AG04449 (cell line): ENCODE measurements around the gene CALN1.

Experiments
- CTCF ChIA-PET: fragments of 350-600 bp; formaldehyde crosslinking; extraction: SDS; loops from one replicate; lab custom pipeline; 2021; ENCODE audit warnings: antibody characterized with exemption; lab: Yijun Ruan, JAX
- POLR2A ChIA-PET: fragments of 400-600, 350-600 bp; formaldehyde crosslinking; extraction: SDS; loops from one replicate; lab custom pipeline; 2020; ENCODE audit warnings: antibody characterized with exemption, inconsistent platforms; lab: Yijun Ruan, JAX
- DNase-seq: peaks from one replicate; pipeline ENCODE4 v3.0.0-alpha.2; 2010; ENCODE audit warnings: low read depth, low spot score
- H3K4me3 ChIP-seq: 2 replicates; pipeline ENCODE4 v1.5.1; 2011; ENCODE audit warnings: low read depth, mild to moderate bottlenecking, control low read depth, low read length
- TF ChIP-seq, protein P1 (sequence below): IDR thresholded peaks from one replicate; pipeline ENCODE4 v1.5.1; 2011; ENCODE audit warnings: mild to moderate bottlenecking, moderate library complexity, low read length, control low read depth, inconsistent platforms; ENCODE audit not compliant: insufficient read depth; ENCODE audit errors: missing control alignments

The CALN1 gene

DNA sequence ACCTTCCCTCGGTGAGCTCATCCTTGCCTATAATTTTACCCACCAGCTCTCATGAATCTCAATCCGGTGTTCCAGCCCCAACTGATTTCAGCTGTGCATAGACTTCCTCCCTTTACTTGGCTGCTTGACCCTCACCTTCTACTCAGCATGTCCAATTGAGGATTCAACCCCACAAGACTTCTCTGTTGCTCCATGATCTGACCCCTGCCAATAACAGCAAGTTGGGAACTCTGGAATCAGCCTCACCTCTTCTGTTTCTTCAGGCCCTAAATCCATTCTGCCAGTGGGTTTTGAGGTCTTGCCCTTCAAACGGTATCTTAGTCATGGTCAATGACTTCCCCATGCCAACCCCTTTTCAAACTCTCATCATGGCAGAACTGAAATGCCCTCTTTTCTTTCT lies 390.4 kb downstream of the CALN1 start:
- DNase-seq = no peak
- H3K4me3 ChIP-seq = no peak overlapping the region
- TF ChIP-seq, protein P1, sequence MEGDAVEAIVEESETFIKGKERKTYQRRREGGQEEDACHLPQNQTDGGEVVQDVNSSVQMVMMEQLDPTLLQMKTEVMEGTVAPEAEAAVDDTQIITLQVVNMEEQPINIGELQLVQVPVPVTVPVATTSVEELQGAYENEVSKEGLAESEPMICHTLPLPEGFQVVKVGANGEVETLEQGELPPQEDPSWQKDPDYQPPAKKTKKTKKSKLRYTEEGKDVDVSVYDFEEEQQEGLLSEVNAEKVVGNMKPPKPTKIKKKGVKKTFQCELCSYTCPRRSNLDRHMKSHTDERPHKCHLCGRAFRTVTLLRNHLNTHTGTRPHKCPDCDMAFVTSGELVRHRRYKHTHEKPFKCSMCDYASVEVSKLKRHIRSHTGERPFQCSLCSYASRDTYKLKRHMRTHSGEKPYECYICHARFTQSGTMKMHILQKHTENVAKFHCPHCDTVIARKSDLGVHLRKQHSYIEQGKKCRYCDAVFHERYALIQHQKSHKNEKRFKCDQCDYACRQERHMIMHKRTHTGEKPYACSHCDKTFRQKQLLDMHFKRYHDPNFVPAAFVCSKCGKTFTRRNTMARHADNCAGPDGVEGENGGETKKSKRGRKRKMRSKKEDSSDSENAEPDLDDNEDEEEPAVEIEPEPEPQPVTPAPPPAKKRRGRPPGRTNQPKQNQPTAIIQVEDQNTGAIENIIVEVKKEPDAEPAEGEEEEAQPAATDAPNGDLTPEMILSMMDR = no peak
- CTCF ChIA-PET = no interaction called here
- POLR2A ChIA-PET = no interaction called here

DNA sequence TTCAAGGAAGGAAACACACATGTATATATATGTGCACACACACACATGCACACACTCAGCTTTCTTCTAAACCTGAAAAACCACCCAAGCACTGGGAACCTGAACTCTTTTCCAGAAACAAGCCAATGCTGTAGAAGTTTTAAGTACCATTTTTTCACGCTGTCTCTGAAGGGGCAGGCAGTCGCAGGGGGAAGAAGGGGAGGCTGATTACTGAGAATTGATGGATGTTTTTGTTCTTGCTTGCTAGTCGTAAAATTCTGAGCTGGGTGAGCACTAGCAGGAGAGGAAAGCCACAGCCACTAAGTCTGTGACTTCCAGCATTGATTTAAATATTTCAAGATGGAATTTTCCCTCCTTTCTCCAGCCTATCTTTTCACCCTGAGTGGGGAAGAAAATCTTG lies 391.8 kb downstream of the CALN1 start:
- TF ChIP-seq, protein P1 = no peak
- POLR2A ChIA-PET = no interaction called here
- no peak for DNase-seq
- CTCF ChIA-PET = no interaction called here
- no peak overlapping the region for H3K4me3 ChIP-seq

DNA sequence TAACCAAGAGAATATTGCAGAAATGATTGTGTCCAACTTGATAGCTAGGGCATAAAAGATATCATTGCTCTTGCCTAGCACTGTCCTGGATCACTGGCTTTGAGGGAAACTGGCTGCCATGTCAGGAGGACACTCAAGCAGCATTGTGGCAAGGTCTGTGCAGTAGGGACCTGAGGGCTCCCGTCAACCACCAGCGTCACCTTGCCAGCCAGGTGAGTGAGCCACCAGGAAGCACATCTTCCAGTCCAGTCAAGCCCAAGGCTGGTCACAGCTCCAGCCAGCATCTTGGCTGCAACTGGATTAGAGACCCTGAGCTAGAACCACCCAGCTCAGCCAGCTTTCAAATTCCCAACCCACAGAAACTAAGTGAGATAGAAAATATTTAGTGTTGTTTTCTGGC lies 392.7 kb downstream of the CALN1 start:
- no peak overlapping the region for H3K4me3 ChIP-seq
- no peak for DNase-seq
- TF ChIP-seq, protein P1 = no peak
- ChIA-PET POLR2A (interaction anchor here (0.6 kb wide), 1 partner anchor 48 kb away, joined by 3 read pairs; no protein-coding TSS in a partner anchor), CTCF (no interaction called here)

DNA sequence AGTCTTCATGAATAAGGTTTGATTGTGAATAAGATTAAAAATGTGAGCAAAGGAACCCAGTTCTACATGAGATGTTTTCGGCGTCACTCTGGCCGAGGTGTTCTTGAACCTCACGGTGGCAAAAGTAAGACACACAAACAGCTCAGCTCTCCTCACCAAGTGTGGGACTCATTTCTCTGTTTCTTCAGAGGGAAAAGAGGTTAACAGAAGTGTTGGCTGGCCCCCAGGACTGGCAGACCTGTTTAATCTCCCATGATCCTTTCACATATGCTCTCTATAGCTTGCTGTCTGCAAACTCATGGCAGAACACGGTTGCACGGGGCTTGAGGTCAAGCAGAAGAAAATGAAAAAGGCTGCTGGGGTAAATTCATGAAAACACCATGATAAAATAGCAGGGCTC lies 394.4 kb downstream of the CALN1 start:
- POLR2A ChIA-PET = no interaction called here
- CTCF ChIA-PET = no interaction called here
- TF ChIP-seq, protein P1 = no peak
- H3K4me3 ChIP-seq = no peak overlapping the region
- DNase-seq = no peak

DNA sequence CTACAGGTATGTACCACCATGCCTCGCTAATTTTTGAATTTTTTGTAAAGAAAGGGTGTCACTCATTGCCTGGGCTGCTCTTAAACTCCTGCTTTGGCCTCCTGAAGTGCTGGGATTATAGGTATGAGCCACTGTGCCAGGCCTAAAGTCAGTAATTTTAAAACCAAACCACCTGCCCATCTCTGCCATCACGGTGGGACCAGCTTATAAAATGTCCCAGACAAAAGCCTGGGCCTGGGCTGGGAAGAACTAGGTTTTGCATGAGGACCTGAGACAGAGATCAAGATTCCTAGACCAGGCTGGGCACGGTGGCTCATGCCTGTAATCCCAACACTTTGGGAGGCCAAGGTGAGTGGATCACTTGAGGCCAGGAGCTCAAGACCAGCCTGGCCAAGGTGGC lies 395.6 kb downstream of the CALN1 start:
- ChIA-PET POLR2A (no interaction called here), CTCF (no interaction called here)
- no peak for DNase-seq
- TF ChIP-seq, protein P1 = no peak
- no peak overlapping the region for H3K4me3 ChIP-seq

DNA sequence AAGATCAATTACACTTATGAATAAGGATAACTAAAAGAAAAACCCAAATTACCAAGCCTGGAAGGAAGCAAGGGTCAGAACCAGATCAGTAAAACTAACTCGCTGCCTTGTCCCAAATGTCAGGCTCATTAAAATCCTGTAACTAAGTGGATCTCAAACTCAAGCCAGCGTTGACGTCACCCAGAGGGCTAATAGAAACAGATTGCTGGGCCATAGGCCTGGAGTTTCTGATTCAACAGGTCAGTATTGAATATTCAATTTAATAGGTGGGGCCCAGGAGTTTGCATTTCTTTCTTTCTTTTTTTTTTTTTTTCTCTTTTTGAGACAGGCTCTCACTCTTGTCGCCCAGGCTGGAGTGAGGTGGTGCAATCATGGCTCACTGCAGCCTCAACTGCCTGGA lies 397.0 kb downstream of the CALN1 start:
- TF ChIP-seq, protein P1 = no peak
- ChIA-PET POLR2A (no interaction called here), CTCF (no interaction called here)
- no peak overlapping the region for H3K4me3 ChIP-seq
- DNase-seq = no peak
